Fibroblast of skin of scalp (primary cell): ENCODE results near the gene ADAT1. TPM values are rescaled to one million over a fixed set of nuclear protein-coding genes. Genes with fewer than 3 reads are reported as not detected.

Experiments used
- DNase-seq: peaks from one replicate; pipeline ENCODE4 v3.0.0-alpha.2; 2013
- polyA plus RNA-seq, 2 experiments: library from polyadenylated mRNA; unstranded; fragments of 120-200 nt; gene quantifications; one replicate each; pipeline ENCODE4 v1.2.1, GENCODE V29; 2013; ENCODE audit not compliant: insufficient read length in 2 of 2

The ADAT1 gene
- polyA plus RNA-seq (2013, experiment 1 of 2; ENCODE audit: insufficient read length) = 30.6 TPM
- 33.6 TPM for polyA plus RNA-seq (2013, experiment 2 of 2; ENCODE audit: insufficient read length)

DNA sequence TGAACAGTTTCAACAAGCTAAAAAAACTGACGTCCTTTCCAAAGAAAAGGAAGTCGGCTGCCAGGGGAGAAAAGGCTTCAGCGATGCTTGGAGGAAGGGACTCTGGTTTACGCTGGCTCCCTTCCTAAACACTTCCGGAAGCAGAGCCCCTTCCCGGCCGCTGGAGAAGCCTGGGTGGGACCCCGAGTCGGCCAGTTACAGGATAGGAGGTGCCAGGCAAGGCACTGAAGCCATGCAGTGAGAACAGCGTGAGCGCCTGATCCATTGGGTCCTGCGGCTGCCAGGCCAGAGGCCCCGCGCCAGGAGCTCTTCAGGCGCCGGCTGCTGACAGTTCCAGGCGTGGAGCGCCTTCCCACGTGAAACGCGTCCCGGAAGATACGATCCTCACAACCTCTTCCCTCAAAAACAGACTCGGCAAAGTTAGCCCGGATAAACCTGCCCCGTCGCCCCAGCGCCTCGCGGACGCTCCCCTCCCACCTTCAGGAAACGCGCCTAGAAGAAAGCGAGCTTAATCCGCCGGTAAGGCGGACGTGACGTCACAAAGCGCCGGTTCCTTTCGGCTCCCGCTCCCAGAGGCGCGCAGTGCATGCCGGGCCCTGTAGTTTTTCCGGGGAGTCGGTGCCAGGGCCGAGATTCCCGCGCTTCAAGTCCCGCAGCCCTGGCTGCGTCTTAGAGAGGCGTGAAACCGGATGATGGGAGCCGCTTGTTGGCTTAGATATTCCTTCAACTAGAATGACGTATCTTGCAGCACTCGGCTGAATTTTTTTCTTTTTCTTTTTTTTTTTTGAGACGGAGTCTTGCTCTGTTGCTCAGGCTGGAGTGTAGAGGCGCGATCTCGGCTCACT is at the start of gene ADAT1:
Gene ADAT1, minus strand, starts transcription at position 521 of the 845 bp plus-strand sequence. CDS start 2,482 bp downstream, outside the sequence.
- peak; percentile 98 for DNase-seq

- DNase-seq = no peak
These were observed 44.4 kb upstream of the ADAT1 start for GRCh38 chr16:75667503-75667902.

DNA sequence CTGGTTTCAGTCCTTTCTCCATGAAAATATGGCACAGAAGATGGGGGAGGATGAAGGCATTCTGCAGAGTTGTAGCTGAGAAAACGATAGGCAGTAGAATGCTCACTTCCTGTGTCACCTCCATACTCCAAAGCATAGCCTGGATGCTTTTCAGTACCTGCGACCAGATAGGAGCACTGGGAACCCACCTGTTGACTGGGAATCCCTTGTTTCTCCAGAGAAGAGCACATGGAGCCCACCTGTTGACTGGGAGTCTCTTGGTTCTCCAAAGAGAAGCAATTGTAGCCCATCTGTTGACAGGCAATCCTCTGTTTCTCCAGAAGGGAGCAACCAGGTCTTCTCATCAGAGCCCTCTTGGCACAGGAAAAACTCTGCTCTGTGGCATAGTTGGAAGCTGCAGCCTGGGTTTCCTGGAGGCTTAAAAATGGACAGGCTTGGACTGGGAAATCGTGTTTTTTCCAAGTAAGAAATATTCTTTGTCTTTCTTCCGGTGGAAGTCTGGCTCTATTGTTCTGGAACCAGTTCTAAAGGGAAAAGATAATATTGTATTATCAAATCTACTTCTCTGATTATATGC is 37.7 kb upstream of the ADAT1 start:
- no peak for DNase-seq

DNA sequence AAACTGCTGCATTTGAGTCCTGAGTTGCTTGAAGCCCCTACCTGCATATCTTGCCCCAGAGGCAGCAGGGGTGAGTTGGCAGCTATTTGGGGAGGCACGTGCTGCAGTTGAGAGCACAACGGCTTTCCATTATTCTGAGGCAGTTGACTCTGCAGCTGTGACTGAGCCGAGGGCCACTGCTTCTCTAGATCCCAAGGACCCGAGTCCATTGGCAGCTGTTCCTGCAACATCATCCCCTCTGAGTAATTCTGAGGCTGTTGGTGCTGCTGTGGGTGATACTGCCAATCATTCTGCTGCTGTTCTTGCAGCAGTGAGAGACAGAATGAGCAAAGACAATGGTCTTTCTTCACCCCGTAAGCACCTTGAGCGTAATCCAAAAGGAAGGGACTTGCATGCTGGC is 37.2 kb upstream of the ADAT1 start:
- no peak for DNase-seq

- no peak for DNase-seq
These were observed 35.1 kb upstream of the ADAT1 start for GRCh38 chr16:75658175-75658574.

GRCh38 chr16:75653922-75654321 is 30.8 kb upstream of the ADAT1 start:
- DNase-seq = peak; percentile 87

DNA sequence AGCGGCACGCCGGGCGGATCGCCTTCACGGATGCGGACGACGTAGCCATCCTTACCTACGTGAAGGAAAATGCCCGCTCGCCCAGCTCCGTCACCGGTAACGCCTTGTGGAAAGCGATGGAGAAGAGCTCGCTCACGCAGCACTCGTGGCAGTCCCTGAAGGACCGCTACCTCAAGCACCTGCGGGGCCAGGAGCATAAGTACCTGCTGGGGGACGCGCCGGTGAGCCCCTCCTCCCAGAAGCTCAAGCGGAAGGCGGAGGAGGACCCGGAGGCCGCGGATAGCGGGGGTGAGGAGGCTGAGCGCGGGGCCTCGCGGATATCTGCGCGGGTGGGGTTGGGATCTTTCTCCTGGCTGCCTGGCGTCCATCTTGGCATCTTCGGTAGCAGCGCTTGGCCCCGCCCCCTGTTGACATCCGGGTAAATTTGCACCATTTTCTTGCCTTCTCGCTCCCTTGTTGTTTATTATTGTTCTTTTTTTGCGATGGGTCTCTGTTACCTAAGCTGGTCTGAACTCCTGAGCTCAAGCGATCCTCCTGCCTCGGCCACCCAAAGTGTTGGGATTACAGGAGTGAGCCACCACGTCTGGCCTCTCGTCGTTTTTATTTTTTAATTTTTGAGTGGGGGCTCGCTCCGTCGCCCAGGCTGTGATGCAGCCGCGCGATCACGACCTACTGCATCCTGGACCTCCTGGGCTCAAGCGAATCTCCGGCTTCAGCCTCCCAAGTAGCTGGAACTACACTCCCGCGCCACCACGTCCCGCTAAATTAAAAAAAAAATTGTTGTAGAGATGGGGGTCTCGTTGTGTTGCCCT is 25.4 kb upstream of the ADAT1 start:
- peak; percentile 73 for DNase-seq

DNA sequence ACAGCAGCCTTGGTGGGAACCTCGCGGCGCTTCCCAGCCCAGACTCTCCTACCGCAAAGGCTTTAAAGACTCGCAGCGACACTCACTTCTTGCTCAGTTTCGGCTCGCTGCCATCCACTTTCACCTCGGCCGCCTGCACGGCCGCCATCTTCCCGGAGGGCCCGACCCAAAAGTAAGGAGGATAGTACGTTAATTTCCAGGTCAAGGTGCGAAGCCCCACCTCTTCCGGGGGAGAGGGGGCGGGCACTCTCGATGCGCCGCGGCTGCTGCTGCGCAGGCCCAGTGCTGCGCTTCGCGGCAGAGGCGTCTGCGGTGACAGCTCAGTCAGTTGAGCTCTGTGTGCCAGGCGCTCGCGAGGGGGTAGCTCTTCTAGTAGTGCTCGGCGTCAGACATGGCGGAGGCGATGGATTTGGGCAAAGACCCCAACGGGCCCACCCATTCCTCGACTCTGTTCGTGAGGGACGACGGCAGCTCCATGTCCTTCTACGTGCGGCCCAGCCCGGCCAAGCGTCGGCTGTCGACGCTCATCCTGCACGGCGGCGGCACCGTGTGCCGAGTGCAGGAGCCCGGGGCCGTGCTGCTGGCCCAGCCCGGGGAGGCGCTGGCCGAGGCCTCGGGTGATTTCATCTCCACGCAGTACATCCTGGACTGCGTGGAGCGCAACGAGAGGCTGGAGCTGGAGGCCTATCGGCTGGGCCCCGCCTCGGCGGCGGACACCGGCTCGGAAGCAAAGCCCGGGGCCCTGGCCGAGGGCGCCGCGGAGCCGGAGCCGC is 24.6 kb upstream of the ADAT1 start, which contains the start of the genes KARS1 and TERF2IP:
Gene KARS1, minus strand, starts transcription at position 174 of the 773 bp plus-strand sequence. Its CDS starts 26 bp downstream, at position 148.
Gene TERF2IP, plus strand, starts transcription at position 282 of the 773 bp plus-strand sequence. Its CDS starts 110 bp downstream, at position 392.
- DNase-seq = peak; percentile 94

DNA sequence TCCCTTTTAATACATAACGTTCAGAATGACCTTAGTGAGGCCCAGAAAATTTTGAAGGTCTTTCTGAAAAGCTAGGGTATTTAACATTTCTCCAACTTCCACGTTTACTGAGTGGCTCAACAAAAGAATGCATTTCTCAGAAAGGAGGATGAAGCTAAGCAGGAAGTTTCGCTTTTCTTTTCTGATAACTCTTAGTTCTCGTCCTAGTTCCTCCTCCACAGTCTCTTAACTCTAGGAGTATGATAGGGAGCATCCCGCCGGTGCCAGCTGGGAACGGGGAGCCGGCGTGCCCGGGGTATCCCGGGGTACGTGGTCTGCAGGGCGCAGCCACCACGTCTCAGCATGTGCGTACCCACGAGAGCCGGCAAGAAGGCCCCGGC is 24.0 kb upstream of the ADAT1 start:
- DNase-seq = no peak

GRCh38 chr16:75644240-75645012 is 21.3 kb upstream of the ADAT1 start:
- no peak for DNase-seq

DNA sequence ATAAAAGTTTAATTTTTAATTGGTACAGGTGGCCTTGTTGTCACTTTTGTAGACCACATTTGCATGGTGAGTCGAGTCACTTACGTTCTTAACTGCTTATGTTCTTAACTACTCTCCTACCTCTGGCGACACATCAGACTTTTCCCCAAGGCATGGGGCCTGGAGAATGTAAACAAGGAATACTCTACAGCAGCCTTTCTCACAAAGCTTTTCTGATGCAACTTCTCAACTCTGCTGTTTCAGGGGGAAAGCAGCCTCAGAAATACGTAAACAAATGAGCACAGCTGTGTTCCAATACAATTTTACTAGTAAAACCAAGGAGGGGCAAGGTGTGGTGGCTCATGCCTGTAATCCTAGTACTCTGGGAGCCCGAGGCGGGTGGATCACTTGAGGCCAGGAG is 17.5 kb upstream of the ADAT1 start:
- DNase-seq = no peak

DNA sequence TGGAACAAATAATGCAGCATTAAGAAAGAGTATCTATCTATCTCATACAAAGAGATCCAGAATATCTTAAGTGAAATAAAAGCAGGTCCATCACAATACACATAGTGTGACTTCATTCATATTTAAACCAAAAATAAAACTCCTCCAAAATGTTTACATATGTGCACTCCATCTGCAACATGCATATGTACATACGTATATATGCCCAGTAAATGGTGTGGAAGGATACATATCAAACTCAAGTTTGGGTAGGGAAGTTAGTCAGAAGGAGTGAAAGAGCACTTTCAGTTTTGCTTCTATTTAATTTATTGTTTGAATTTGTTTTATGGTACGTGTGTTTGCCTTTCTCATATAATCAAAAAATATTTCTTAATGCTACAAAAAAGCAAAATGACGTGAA is 12.0 kb upstream of the ADAT1 start:
- DNase-seq = no peak

GRCh38 chr16:75632857-75633256 is 9.8 kb upstream of the ADAT1 start:
- DNase-seq = no peak

GRCh38 chr16:75630052-75630451 is 7.0 kb upstream of the ADAT1 start:
- DNase-seq = no peak

DNA sequence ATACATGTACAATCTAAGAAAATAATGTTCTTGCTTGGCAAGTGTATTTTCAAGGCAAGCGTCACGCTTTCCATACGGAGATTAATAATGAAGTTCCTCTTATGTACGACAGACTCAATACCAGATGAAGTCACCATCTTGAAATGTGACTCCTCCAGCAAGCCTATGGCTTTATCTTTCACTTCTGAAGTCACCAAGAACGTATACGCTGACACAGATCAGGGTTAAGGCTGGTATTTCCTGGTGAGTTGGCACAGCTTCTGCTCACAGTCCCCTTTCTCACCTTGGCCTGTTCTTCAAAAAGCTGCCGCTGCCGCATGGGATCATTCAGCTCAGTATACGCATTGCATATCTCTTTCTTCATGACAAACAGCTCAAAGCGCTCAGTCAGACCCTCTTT is 6.1 kb upstream of the ADAT1 start:
- no peak for DNase-seq

- DNase-seq = no peak
These were observed 5.3 kb upstream of the ADAT1 start for GRCh38 chr16:75628351-75628750.

- no peak for DNase-seq
These were observed 4.8 kb upstream of the ADAT1 start for GRCh38 chr16:75627851-75628250.

DNA sequence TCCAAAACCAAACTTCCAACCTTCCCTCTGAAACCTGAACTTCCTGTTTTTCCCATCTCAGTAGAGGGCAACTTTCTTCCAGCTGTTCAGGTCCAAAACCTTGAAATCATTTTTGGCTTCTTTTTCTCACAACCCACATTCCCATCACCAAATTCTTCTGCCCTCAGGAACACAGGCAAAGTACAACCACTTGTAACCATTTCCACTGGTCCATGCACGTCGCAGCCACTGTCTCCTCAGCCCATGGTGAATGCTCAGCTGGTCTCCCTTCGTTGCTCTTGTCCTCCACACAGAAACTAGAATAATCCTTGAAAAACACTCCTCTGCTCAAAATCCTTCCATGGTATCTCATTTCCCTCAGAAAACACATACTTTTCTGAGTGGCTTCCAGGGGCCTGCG is 3.7 kb upstream of the ADAT1 start:
- DNase-seq = no peak

- DNase-seq = no peak
These were observed 1.8 kb upstream of the ADAT1 start for GRCh38 chr16:75624921-75625334.

DNA sequence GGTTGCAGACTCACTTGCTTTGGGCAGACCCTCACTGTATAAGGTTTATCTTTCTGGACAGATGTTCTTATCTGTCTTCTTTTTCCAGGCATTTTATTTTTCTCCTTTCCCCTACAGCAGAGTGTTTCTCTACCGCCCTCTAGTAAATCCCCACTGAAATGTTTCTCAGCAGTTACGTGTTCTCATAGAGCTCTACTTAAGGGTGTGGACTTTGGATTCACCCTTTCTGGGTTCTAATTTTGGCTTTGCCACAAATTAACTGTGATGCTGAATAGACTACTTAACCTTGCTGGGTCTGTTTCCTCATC is 2.0 kb downstream of the ADAT1 start:
- peak; percentile 26 for DNase-seq
